SK-N-SH (cell line): ENCODE measurements around the gene OR13J1. TPM values are rescaled to one million over a fixed set of nuclear protein-coding genes. Genes with fewer than 3 reads are reported as not detected.

Source experiments
- CTCF ChIA-PET: fragments of 300-600, 350-600 bp; formaldehyde crosslinking; extraction: SDS; loops from one replicate; lab custom pipeline; 2021; lab: Yijun Ruan, JAX
- POLR2A ChIA-PET: fragments of 350-600 bp; sonication (Branson Sonifier 250); formaldehyde crosslinking; extraction: SDS; loops from one replicate; lab custom pipeline; 2020; ENCODE audit warnings: antibody characterized with exemption, inconsistent platforms; lab: Yijun Ruan, JAX
- DNase-seq: peaks from one replicate; pipeline ENCODE4 v3.0.0; 2012
- H2AFZ ChIP-seq: fragments of 200-600 bp; sonication (generic); 2 replicates; pipeline ENCODE4 v1.8.1; 2016; ENCODE audit warnings: antibody characterized with exemption, mild to moderate bottlenecking, low read depth
- H3F3A ChIP-seq: fragments of 200-600 bp; sonication (generic); replicated peaks from 2 replicates; pipeline ENCODE3; 2016; ENCODE audit warnings: antibody characterized with exemption, mild to moderate bottlenecking; ENCODE audit not compliant: insufficient read depth
- H3K27ac ChIP-seq, 2 experiments: fragments of 200-500 bp in 1 of 2; fragments of 200-600 bp in 1 of 2; sonication (Bioruptor generic) in 1 of 2; sonication (generic), shearing (Covaris generic) in 1 of 2; 2 replicates each; pipeline versions ENCODE4 v1.5.1 to v1.6.1; 2014 to 2016; ENCODE audit warnings: low read depth in 2 of 2, inconsistent platforms in 1 of 2, low read length in 1 of 2, mild to moderate bottlenecking in 1 of 2, mixed read lengths in 1 of 2
- H3K27me3 ChIP-seq: fragments of 200-600 bp; sonication (generic), shearing (Covaris generic); 2 replicates; pipeline ENCODE4 v1.6.1; 2016; ENCODE audit warnings: mixed run types; ENCODE audit not compliant: insufficient read depth
- H3K36me3 ChIP-seq, 2 experiments: fragments of 200-500 bp in 1 of 2; fragments of 200-600 bp in 1 of 2; sonication (Bioruptor generic) in 1 of 2; sonication (generic) in 1 of 2; replicated peaks in 1 of 2; 2 replicates each; pipeline versions ENCODE3 to v1.5.1; 2014 to 2016; ENCODE audit warnings: low read length in 1 of 2, mild to moderate bottlenecking in 1 of 2; ENCODE audit not compliant: insufficient read depth in 2 of 2, control insufficient read depth in 1 of 2
- H3K4me1 ChIP-seq, 2 experiments: fragments of 200-500 bp in 1 of 2; fragments of 200-600 bp in 1 of 2; sonication (Bioruptor generic) in 1 of 2; sonication (generic), shearing (Covaris generic) in 1 of 2; 2 replicates each; pipeline versions ENCODE4 v1.5.1 to v1.6.1; 2014 to 2016; ENCODE audit warnings: low read depth in 1 of 2, low read length in 1 of 2, mixed run types in 1 of 2; ENCODE audit not compliant: insufficient read depth in 2 of 2, control insufficient read depth in 1 of 2
- H3K4me2 ChIP-seq: fragments of 200-600 bp; sonication (generic), shearing (Covaris generic); 2 replicates; pipeline ENCODE4 v1.6.1; 2017; ENCODE audit warnings: mixed run types
- H3K4me3 ChIP-seq, 2 experiments: fragments of 200-500 bp in 1 of 2; fragments of 200-600 bp in 1 of 2; sonication (Bioruptor generic) in 1 of 2; sonication (generic), shearing (Covaris generic) in 1 of 2; 2 replicates each; pipeline versions ENCODE4 v1.5.1 to v1.8.1; 2014 to 2016; ENCODE audit warnings: low read depth in 2 of 2, inconsistent platforms in 1 of 2, low read length in 1 of 2, mild to moderate bottlenecking in 1 of 2, mixed read lengths in 1 of 2, moderate library complexity in 1 of 2
- H3K79me2 ChIP-seq: fragments of 200-600 bp; sonication (generic); 2 replicates; pipeline ENCODE4 v1.8.1; 2017; ENCODE audit warnings: mild to moderate bottlenecking; ENCODE audit not compliant: insufficient read depth
- H3K9ac ChIP-seq: fragments of 200-600 bp; sonication (generic); 2 replicates; pipeline ENCODE4 v1.6.1; 2017; ENCODE audit warnings: mixed run types
- H3K9me2 ChIP-seq: fragments of 200-600 bp; sonication (generic); 2 replicates; pipeline ENCODE4 v1.6.1; 2017; ENCODE audit warnings: mixed run types
- H3K9me3 ChIP-seq: fragments of 200-600 bp; sonication (generic); 2 replicates; pipeline ENCODE4 v1.6.1; 2017; ENCODE audit warnings: mixed run types, mild to moderate bottlenecking, moderate library complexity
- H4K20me1 ChIP-seq: fragments of 200-600 bp; sonication (generic); 2 replicates; pipeline ENCODE4 v1.6.1; 2017; ENCODE audit warnings: mild to moderate bottlenecking, mixed run types; ENCODE audit not compliant: insufficient read depth
- CHD2 ChIP-seq: fragments of 150-350 bp; IDR thresholded peaks from 2 replicates; pipeline ENCODE4 v1.6.1; 2018; ENCODE audit warnings: low read length; ENCODE audit not compliant: partially characterized antibody
- ELF1 ChIP-seq: IDR thresholded peaks from 2 replicates; pipeline ENCODE4 v1.4.0; 2012
- EP300 ChIP-seq, 2 experiments: IDR thresholded peaks; 2 replicates each; pipeline versions ENCODE4 v1.4.0 to v1.6.1; 2012; ENCODE audit warnings: borderline replicate concordance in 1 of 2, low read depth in 1 of 2, low read length in 1 of 2
- EZH2phosphoT487 ChIP-seq: fragments of 200-600 bp; sonication (generic); IDR thresholded peaks from 2 replicates; pipeline ENCODE4 v1.6.1; 2017; ENCODE audit warnings: low read depth, mixed run types, mild to moderate bottlenecking, antibody characterized with exemption, moderate library complexity, borderline replicate concordance
- FOXJ3 ChIP-seq: sonication (generic); formaldehyde crosslinking; IDR thresholded peaks from 2 replicates; pipeline ENCODE4 v1.5.1; 2020; ENCODE audit warnings: mild to moderate bottlenecking, missing genetic modification reagents
- FOXM1 ChIP-seq: IDR thresholded peaks from 2 replicates; pipeline ENCODE4 v1.4.0; 2012; ENCODE audit warnings: low read depth, mild to moderate bottlenecking
- GATA2 ChIP-seq: sonication (generic); formaldehyde crosslinking; IDR thresholded peaks from 2 replicates; pipeline ENCODE4 v1.5.0; 2020; ENCODE audit warnings: mild to moderate bottlenecking, missing genetic modification reagents
- MEF2A ChIP-seq: IDR thresholded peaks from 2 replicates; pipeline ENCODE4 v1.4.0; 2012; ENCODE audit warnings: low read depth, borderline replicate concordance
- MXI1 ChIP-seq: IDR thresholded peaks from 2 replicates; pipeline ENCODE4 v1.6.1; 2012; ENCODE audit warnings: mild to moderate bottlenecking, low read depth, low read length, improper control_type of control experiment
- NFIC ChIP-seq: IDR thresholded peaks from 2 replicates; pipeline ENCODE4 v1.4.0; 2012; ENCODE audit warnings: borderline replicate concordance
- NRF1 ChIP-seq: IDR thresholded peaks from 2 replicates; pipeline ENCODE4 v1.6.1; 2012; ENCODE audit warnings: low read depth, mild to moderate bottlenecking, low read length
- RAD21 ChIP-seq: IDR thresholded peaks from 2 replicates; pipeline ENCODE4 v1.6.1; 2012; ENCODE audit warnings: mild to moderate bottlenecking, low read length
- RCOR1 ChIP-seq: fragments of 150-350 bp; IDR thresholded peaks from 2 replicates; pipeline ENCODE4 v1.6.1; 2017; ENCODE audit warnings: antibody characterized with exemption, low read length
- RFX5 ChIP-seq: IDR thresholded peaks from 2 replicates; pipeline ENCODE4 v1.6.1; 2012; ENCODE audit warnings: mild to moderate bottlenecking, improper control_type of control experiment, low read length
- RXRA ChIP-seq: IDR thresholded peaks from 2 replicates; pipeline ENCODE4 v1.4.0; 2012; ENCODE audit warnings: low read depth, mild to moderate bottlenecking, borderline replicate concordance
- SIN3A ChIP-seq: IDR thresholded peaks from 2 replicates; pipeline ENCODE4 v1.6.1; 2012; ENCODE audit warnings: low read depth, mild to moderate bottlenecking, low read length, moderate library complexity, borderline replicate concordance
- SMC3 ChIP-seq: IDR thresholded peaks from 2 replicates; pipeline ENCODE4 v1.6.1; 2012; ENCODE audit warnings: low read depth, low read length, improper control_type of control experiment
- TCF12 ChIP-seq: IDR thresholded peaks from 2 replicates; pipeline ENCODE4 v1.4.0; 2012
- YY1 ChIP-seq: IDR thresholded peaks from 2 replicates; pipeline ENCODE4 v1.4.0; 2012; ENCODE audit warnings: low read depth, mild to moderate bottlenecking
- WGBS: methylation state at CpG from one replicate; pipeline ENCODE4 v1.1.6; 2017; ENCODE audit warnings: low lambda C conversion rate; 5-methylcytosine and 5-hydroxymethylcytosine counted together
- polyA plus RNA-seq, 3 experiments: library from polyadenylated mRNA; depleted of rRNA; stranded (reverse); fragments of >200 nt; gene quantifications; 2 replicates each; pipeline ENCODE4 v1.2.3, GENCODE V29; 2012
- TF ChIP-seq, protein P1 (sequence below): fragments of 150-350 bp; IDR thresholded peaks from 2 replicates; pipeline ENCODE4 v1.6.1; 2016; ENCODE audit warnings: mild to moderate bottlenecking, low read depth, low read length
- TF ChIP-seq, protein P2 (sequence below): IDR thresholded peaks from 2 replicates; pipeline ENCODE4 v1.6.1; 2012; ENCODE audit warnings: mild to moderate bottlenecking, low read depth, low read length, moderate library complexity
- TF ChIP-seq, protein P3 (sequence below): fragments of 200-600 bp; sonication (generic); IDR thresholded peaks from 2 replicates; pipeline ENCODE4 v1.6.1; 2017; ENCODE audit warnings: antibody characterized with exemption, mild to moderate bottlenecking, moderate library complexity
- TF ChIP-seq, protein P4 (sequence below): IDR thresholded peaks from 2 replicates; pipeline ENCODE4 v1.4.0; 2012; ENCODE audit warnings: low read depth
- TF ChIP-seq, protein P5 (sequence below): IDR thresholded peaks from 2 replicates; pipeline ENCODE4 v1.4.0; 2012; ENCODE audit warnings: low read depth, borderline replicate concordance
- TF ChIP-seq, protein P6 (sequence below): IDR thresholded peaks from 2 replicates; pipeline ENCODE4; 2012

OR13J1 gene
- polyA plus RNA-seq, 1 of the 3 experiments (the other 2 are of a cell fraction): not detected

DNA sequence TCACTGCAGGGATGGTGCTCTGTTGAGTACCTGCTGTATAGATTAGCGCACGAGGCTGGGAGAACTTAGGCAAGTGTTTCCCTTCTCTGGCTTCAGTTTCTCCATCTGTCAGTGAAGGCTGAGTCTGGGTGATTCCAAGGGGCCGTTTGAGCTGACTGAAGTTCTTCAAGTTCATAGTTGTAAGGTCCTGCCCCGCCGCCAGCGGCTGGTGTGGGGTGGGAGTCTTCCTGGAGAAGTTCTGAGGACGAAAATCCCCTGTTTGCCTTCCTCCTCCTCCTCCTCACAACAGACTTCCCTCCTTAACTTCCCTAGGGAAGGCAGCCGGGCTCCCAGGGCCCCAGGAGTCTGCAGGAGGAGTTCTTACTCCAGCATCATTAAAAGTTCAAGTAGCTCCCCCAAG is 34.1 kb upstream of the OR13J1 start (continued):
- TF ChIP-seq SIN3A: no peak
- TF ChIP-seq SMC3: no peak
- no peak for TF ChIP-seq FOXJ3

DNA sequence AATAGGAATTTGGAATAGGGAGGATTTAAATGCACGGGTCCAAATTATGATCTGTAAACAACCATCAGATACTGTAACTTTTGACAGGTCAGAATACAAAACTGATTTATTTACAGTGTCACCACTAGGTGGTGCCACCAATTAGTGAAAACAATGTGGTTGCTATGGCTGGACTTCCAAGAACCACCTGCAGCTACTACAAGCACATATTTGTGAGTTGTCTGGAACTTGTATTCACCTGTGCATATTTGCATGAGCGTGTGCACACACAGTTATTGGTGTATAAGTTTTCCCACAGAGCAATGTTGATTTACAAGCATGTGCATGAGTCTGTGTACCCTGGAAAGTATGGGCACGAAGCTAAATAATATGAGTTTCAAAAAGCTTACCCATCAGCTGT is 32.8 kb upstream of the OR13J1 start:
- H3F3A ChIP-seq: peaks cover 26% of the 10 kb centered on the region
- peak; percentile 72 for DNase-seq
- H3K27me3 ChIP-seq: no peaks in the 10 kb centered on the region
- H3K9me3 ChIP-seq: no peaks in the 10 kb centered on the region
- H3K9ac ChIP-seq: no peak overlapping the region
- ChIA-PET POLR2A (no interaction called here), CTCF (interaction anchor here (0.6 to 7.0 kb wide), 36 partner anchors 8 to 264 kb away, joined by 3 to 94 read pairs (median 4); no protein-coding TSS in a partner anchor)
- H3K79me2 ChIP-seq: no peaks in the 10 kb centered on the region
- no peaks in the 10 kb centered on the region for H4K20me1 ChIP-seq
- no peaks in the 10 kb centered on the region for H3K9me2 ChIP-seq
- peak overlapping the region in 1 of 2 experiments; percentile 3; a peak in 1 of 4 replicates for H3K4me3 ChIP-seq
- peaks cover 30% of the 10 kb centered on the region in 2 experiments; a peak in 3 of 4 replicates for H3K4me1 ChIP-seq
- 33% methylated on average over 3 of the region's 3 CpGs for WGBS
- H2AFZ ChIP-seq: no peak overlapping the region
- no peak overlapping the region for H3K4me2 ChIP-seq
- no peaks in the 10 kb centered on the region for H3K36me3 ChIP-seq
- H3K27ac ChIP-seq: no peak overlapping the region
- TF ChIP-seq FOXJ3: no peak
- TF ChIP-seq, protein P1, sequence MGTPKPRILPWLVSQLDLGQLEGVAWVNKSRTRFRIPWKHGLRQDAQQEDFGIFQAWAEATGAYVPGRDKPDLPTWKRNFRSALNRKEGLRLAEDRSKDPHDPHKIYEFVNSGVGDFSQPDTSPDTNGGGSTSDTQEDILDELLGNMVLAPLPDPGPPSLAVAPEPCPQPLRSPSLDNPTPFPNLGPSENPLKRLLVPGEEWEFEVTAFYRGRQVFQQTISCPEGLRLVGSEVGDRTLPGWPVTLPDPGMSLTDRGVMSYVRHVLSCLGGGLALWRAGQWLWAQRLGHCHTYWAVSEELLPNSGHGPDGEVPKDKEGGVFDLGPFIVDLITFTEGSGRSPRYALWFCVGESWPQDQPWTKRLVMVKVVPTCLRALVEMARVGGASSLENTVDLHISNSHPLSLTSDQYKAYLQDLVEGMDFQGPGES: no peak
- TF ChIP-seq MEF2A: no peak
- TF ChIP-seq RXRA: no peak
- TF ChIP-seq RCOR1: 0 out of 2 replicates have a peak, but pooled peaks have one; percentile 28
- TF ChIP-seq NFIC: no peak
- TF ChIP-seq GATA2 (CRISPR knock-in tag): no peak
- TF ChIP-seq YY1: no peak
- TF ChIP-seq, protein P2, sequence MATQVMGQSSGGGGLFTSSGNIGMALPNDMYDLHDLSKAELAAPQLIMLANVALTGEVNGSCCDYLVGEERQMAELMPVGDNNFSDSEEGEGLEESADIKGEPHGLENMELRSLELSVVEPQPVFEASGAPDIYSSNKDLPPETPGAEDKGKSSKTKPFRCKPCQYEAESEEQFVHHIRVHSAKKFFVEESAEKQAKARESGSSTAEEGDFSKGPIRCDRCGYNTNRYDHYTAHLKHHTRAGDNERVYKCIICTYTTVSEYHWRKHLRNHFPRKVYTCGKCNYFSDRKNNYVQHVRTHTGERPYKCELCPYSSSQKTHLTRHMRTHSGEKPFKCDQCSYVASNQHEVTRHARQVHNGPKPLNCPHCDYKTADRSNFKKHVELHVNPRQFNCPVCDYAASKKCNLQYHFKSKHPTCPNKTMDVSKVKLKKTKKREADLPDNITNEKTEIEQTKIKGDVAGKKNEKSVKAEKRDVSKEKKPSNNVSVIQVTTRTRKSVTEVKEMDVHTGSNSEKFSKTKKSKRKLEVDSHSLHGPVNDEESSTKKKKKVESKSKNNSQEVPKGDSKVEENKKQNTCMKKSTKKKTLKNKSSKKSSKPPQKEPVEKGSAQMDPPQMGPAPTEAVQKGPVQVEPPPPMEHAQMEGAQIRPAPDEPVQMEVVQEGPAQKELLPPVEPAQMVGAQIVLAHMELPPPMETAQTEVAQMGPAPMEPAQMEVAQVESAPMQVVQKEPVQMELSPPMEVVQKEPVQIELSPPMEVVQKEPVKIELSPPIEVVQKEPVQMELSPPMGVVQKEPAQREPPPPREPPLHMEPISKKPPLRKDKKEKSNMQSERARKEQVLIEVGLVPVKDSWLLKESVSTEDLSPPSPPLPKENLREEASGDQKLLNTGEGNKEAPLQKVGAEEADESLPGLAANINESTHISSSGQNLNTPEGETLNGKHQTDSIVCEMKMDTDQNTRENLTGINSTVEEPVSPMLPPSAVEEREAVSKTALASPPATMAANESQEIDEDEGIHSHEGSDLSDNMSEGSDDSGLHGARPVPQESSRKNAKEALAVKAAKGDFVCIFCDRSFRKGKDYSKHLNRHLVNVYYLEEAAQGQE: no peak
- peak; percentile 80 for TF ChIP-seq RAD21
- TF ChIP-seq, protein P3, sequence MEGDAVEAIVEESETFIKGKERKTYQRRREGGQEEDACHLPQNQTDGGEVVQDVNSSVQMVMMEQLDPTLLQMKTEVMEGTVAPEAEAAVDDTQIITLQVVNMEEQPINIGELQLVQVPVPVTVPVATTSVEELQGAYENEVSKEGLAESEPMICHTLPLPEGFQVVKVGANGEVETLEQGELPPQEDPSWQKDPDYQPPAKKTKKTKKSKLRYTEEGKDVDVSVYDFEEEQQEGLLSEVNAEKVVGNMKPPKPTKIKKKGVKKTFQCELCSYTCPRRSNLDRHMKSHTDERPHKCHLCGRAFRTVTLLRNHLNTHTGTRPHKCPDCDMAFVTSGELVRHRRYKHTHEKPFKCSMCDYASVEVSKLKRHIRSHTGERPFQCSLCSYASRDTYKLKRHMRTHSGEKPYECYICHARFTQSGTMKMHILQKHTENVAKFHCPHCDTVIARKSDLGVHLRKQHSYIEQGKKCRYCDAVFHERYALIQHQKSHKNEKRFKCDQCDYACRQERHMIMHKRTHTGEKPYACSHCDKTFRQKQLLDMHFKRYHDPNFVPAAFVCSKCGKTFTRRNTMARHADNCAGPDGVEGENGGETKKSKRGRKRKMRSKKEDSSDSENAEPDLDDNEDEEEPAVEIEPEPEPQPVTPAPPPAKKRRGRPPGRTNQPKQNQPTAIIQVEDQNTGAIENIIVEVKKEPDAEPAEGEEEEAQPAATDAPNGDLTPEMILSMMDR: peak; percentile 81
- TF ChIP-seq CHD2: no peak
- TF ChIP-seq, protein P4, sequence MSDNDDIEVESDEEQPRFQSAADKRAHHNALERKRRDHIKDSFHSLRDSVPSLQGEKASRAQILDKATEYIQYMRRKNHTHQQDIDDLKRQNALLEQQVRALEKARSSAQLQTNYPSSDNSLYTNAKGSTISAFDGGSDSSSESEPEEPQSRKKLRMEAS: no peak
- no peak for TF ChIP-seq NRF1
- TF ChIP-seq TCF12: no peak
- no peak for TF ChIP-seq EP300 (IDR thresholded peaks at IDR 0.05; ENCODE audit: borderline replicate concordance in 1 of 2, low read depth in 1 of 2, low read length in 1 of 2)
- TF ChIP-seq RFX5: no peak
- TF ChIP-seq, protein P5, sequence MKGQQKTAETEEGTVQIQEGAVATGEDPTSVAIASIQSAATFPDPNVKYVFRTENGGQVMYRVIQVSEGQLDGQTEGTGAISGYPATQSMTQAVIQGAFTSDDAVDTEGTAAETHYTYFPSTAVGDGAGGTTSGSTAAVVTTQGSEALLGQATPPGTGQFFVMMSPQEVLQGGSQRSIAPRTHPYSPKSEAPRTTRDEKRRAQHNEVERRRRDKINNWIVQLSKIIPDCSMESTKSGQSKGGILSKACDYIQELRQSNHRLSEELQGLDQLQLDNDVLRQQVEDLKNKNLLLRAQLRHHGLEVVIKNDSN: no peak
- TF ChIP-seq, protein P6, sequence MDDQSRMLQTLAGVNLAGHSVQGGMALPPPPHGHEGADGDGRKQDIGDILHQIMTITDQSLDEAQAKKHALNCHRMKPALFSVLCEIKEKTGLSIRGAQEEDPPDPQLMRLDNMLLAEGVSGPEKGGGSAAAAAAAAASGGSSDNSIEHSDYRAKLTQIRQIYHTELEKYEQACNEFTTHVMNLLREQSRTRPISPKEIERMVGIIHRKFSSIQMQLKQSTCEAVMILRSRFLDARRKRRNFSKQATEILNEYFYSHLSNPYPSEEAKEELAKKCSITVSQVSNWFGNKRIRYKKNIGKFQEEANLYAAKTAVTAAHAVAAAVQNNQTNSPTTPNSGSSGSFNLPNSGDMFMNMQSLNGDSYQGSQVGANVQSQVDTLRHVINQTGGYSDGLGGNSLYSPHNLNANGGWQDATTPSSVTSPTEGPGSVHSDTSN: no peak
- TF ChIP-seq ELF1: no peak
- TF ChIP-seq EZH2phosphoT487: no peak
- no peak for TF ChIP-seq FOXM1
- no peak for TF ChIP-seq MXI1
